Left cardiac atrium (tissue), 4 donors: ENCODE results near the gene GRID2. TPM values are rescaled to one million over a fixed set of nuclear protein-coding genes. Genes with fewer than 3 reads are reported as not detected.
A peak's percentile ranks its signal among the peaks of the same experiment; 100 is the strongest.
"Not testable (repeated sequence)": the region's sequence is repeated elsewhere in the genome, so short reads cannot be mapped to it uniquely, and the experiment has no call there.

ENCODE experiments used
- ATAC-seq, 2 donors: fragments of 200-7000 bp; cut with Tn5 transposase; one replicate each; pipeline ENCODE4 v1.9.1; 2020; ENCODE audit warnings: mild to moderate bottlenecking in 2 of 2, moderate library complexity in 2 of 2
- DNase-seq: peaks from one replicate; pipeline ENCODE4 v3.0.0-alpha.2; 2020
- intact Hi-C, 2 donors: fragments of 100-400 bp; cut with DNase I; formaldehyde crosslinking; loops; one replicate each; pipeline versions ENCODE4 v1.14.1 to v1.15.1; 2022 to 2023
- total RNA-seq, 2 donors: library from RNA; stranded (reverse); fragmentation: NEBNext Ultra II Directional; extraction: Animal tissue kit (Norgen Biotek cat#: 25700); gene quantifications; one replicate each; pipeline ENCODE4 v1.2.1, GENCODE V29; 2021
- donor health status: DM: no; HTN: yes; CAD: no.
- donor health status: DM: no; HTN: yes; CAD: no; lungs with severe emphysema.
- donor health status: DM: yes; HTN: yes; CAD: no.
- donor health status: Dilated cardiomyopathy.

The GRID2 gene
- total RNA-seq, 2 donors from 2014 or later = 0.42 to 1.1 TPM

GRCh38 chr4:93201471-93202096 lies 897.8 kb downstream of the GRID2 start:
- intact Hi-C loops = no loop called here
- DNase-seq (no peak), ATAC-seq (no peak)

GRCh38 chr4:93203708-93204107 lies 899.9 kb downstream of the GRID2 start:
- intact Hi-C loops = no loop called here

GRCh38 chr4:93212250-93212649 lies 908.5 kb downstream of the GRID2 start:
- intact Hi-C loops = no loop called here
- ATAC-seq (no peak), DNase-seq (no peak)

More at GRCh38 chr4:93203708-93204107, 899.9 kb downstream of the GRID2 start:
- DNase-seq = no peak
- peak; percentile 29 to 50 for ATAC-seq

- DNase-seq (no peak), ATAC-seq (no peak)
- intact Hi-C loops = no loop called here
These were observed 912.9 kb downstream of the GRID2 start for GRCh38 chr4:93216646-93217045.

GRCh38 chr4:93217431-93217830 lies 913.7 kb downstream of the GRID2 start:
- ATAC-seq = no peak
- DNase-seq = no peak
- intact Hi-C loops = no loop called here

- ATAC-seq = no peak
- no peak for DNase-seq
- intact Hi-C loops = no loop called here
These were observed 918.0 kb downstream of the GRID2 start for GRCh38 chr4:93221771-93222170.

GRCh38 chr4:93228021-93228420 lies 924.3 kb downstream of the GRID2 start:
- no peak for ATAC-seq
- no peak for DNase-seq
- intact Hi-C loops = no loop called here

- DNase-seq = no peak
- intact Hi-C loops = no loop called here
- ATAC-seq = no peak
These were observed 929.1 kb downstream of the GRID2 start for GRCh38 chr4:93232883-93233282.

- DNase-seq = no peak
- no peak for ATAC-seq
- intact Hi-C loops = no loop called here
These were observed 933.8 kb downstream of the GRID2 start for GRCh38 chr4:93237521-93237920.

- DNase-seq = no peak
- no peak for ATAC-seq
- intact Hi-C loops = no loop called here
These were observed 939.5 kb downstream of the GRID2 start for GRCh38 chr4:93243262-93243661.

- no peak for ATAC-seq
- intact Hi-C loops = no loop called here
- DNase-seq = no peak
These were observed 957.4 kb downstream of the GRID2 start for GRCh38 chr4:93261207-93261606.

- DNase-seq = no peak
- ATAC-seq = no peak
- intact Hi-C loops = no loop called here
These were observed 959.4 kb downstream of the GRID2 start for GRCh38 chr4:93263166-93263565.

- no peak for DNase-seq
- ATAC-seq = no peak
- intact Hi-C loops = no loop called here
These were observed 964.0 kb downstream of the GRID2 start for GRCh38 chr4:93267747-93268146.

GRCh38 chr4:93285346-93285745 lies 981.6 kb downstream of the GRID2 start:
- ATAC-seq = no peak
- intact Hi-C loops = no loop called here
- no peak for DNase-seq

- ATAC-seq (no peak), DNase-seq (no peak)
- intact Hi-C loops = no loop called here
These were observed 985.5 kb downstream of the GRID2 start for GRCh38 chr4:93289241-93289640.

GRCh38 chr4:93289831-93290230 lies 986.1 kb downstream of the GRID2 start:
- intact Hi-C loops = no loop called here

GRCh38 chr4:93299118-93299517 lies 995.4 kb downstream of the GRID2 start:
- intact Hi-C loops = no loop called here
- DNase-seq (no peak), ATAC-seq (no peak)

More at GRCh38 chr4:93289831-93290230, 986.1 kb downstream of the GRID2 start:
- ATAC-seq (no peak), DNase-seq (no peak)

GRCh38 chr4:93300780-93301555 lies 997.2 kb downstream of the GRID2 start:
- DNase-seq, ATAC-seq, intact Hi-C loops: not testable (repeated sequence)

GRCh38 chr4:93302310-93302709 lies 998.5 kb downstream of the GRID2 start:
- no peak for DNase-seq
- intact Hi-C loops = no loop called here
- no peak for ATAC-seq

GRCh38 chr4:93303440-93303839 lies 999.7 kb downstream of the GRID2 start:
- DNase-seq = no peak
- intact Hi-C loops = no loop called here
- ATAC-seq = no peak

GRCh38 chr4:93312299-93312698 lies 1008.5 kb downstream of the GRID2 start:
- DNase-seq (no peak), ATAC-seq (no peak)
- intact Hi-C loops = no loop called here
